ENCODE measurements around the gene FOXD1. TPM values are rescaled to one million over a fixed set of nuclear protein-coding genes. Genes with fewer than 3 reads are reported as not detected.

FOXD1 gene
- total RNA-seq, 1 donor from 2014 or later = not detected

- DNase-seq (ENCODE audit: low spot score) = no peak
- no peak overlapping the region for H3K27ac Mint-ChIP-seq
- peaks cover 50% of the 10 kb centered on the region for H3K27me3 Mint-ChIP-seq (ENCODE audit: insufficient read depth, low read depth)
- peaks cover 22% of the 10 kb centered on the region for H3K4me1 Mint-ChIP-seq
- H3K4me3 Mint-ChIP-seq = no peak overlapping the region
- H3K4me2 ChIP-seq = no peak overlapping the region
- peaks cover 18% of the 10 kb centered on the region for H3F3A ChIP-seq (ENCODE audit: low read depth)
- no peaks in the 10 kb centered on the region for H3K36me3 Mint-ChIP-seq
- no peaks in the 10 kb centered on the region for H3K79me2 ChIP-seq (ENCODE audit: low read depth)
- no peaks in the 10 kb centered on the region for H3K36me3 ChIP-seq
- no peak overlapping the region for H3K27ac ChIP-seq
- H3K4me1 ChIP-seq = peaks cover 8% of the 10 kb centered on the region
- H3K4me3 ChIP-seq = no peak overlapping the region
- no peaks in the 10 kb centered on the region for H3K9me3 ChIP-seq (ENCODE audit: low read depth)
- H3K27me3 ChIP-seq = peaks cover 86% of the 10 kb centered on the region
- peaks cover 12% of the 10 kb centered on the region for H3K9me3 Mint-ChIP-seq
- no peak overlapping the region for H2AFZ ChIP-seq (replicated peaks)
- H4K20me1 ChIP-seq (ENCODE audit: low read depth) = no peaks in the 10 kb centered on the region
- TF ChIP-seq EZH2phosphoT487 (IDR thresholded peaks at IDR 0.05) (no peak), CTCF (IDR thresholded peaks at IDR 0.05) (no peak), EZH2 (IDR thresholded peaks at IDR 0.05) (no peak)
- no peak overlapping the region for H3K9ac ChIP-seq
Measured at GRCh38 chr5:73417303-73418034, 31.1 kb downstream of the FOXD1 start.

- Mint-ChIP-seq H3K27me3 (ENCODE audit: insufficient read depth, low read depth) (peaks cover 38% of the 10 kb centered on the region), H3K27ac (no peak overlapping the region), H3K36me3 (no peaks in the 10 kb centered on the region), H3K4me3 (no peak overlapping the region), H3K9me3 (peaks cover 3% of the 10 kb centered on the region), H3K4me1 (peaks cover 20% of the 10 kb centered on the region)
- no peak for TF ChIP-seq CTCF (IDR thresholded peaks at IDR 0.05)
- no peak for TF ChIP-seq EZH2phosphoT487 (IDR thresholded peaks at IDR 0.05)
- TF ChIP-seq EZH2 (IDR thresholded peaks at IDR 0.05) = no peak
- peaks cover 12% of the 10 kb centered on the region for H3K4me1 ChIP-seq
- H3K27ac ChIP-seq = no peak overlapping the region
- peaks cover 68% of the 10 kb centered on the region for H3K27me3 ChIP-seq
- H3K4me3 ChIP-seq = no peak overlapping the region
- H3K4me2 ChIP-seq = no peak overlapping the region
- H3K9me3 ChIP-seq (ENCODE audit: low read depth) = no peaks in the 10 kb centered on the region
- DNase-seq (ENCODE audit: low spot score) = no peak
- no peaks in the 10 kb centered on the region for H3K79me2 ChIP-seq (ENCODE audit: low read depth)
- H2AFZ ChIP-seq (replicated peaks) = no peak overlapping the region
- no peak overlapping the region for H3K9ac ChIP-seq
- no peaks in the 10 kb centered on the region for H4K20me1 ChIP-seq (ENCODE audit: low read depth)
- peaks cover 18% of the 10 kb centered on the region for H3F3A ChIP-seq (ENCODE audit: low read depth)
- no peaks in the 10 kb centered on the region for H3K36me3 ChIP-seq
Measured at GRCh38 chr5:73415617-73416016, 33.0 kb downstream of the FOXD1 start.

- H3K4me2 ChIP-seq = no peak overlapping the region
- Mint-ChIP-seq H3K4me1 (peaks cover 16% of the 10 kb centered on the region), H3K27ac (no peak overlapping the region), H3K4me3 (no peak overlapping the region), H3K9me3 (peaks cover 2% of the 10 kb centered on the region), H3K27me3 (ENCODE audit: insufficient read depth, low read depth) (peaks cover 33% of the 10 kb centered on the region), H3K36me3 (no peaks in the 10 kb centered on the region)
- H3K27me3 ChIP-seq = peaks cover 63% of the 10 kb centered on the region
- no peaks in the 10 kb centered on the region for H3K36me3 ChIP-seq
- no peak for TF ChIP-seq EZH2phosphoT487 (IDR thresholded peaks at IDR 0.05)
- no peak for TF ChIP-seq CTCF (IDR thresholded peaks at IDR 0.05)
- no peak for TF ChIP-seq EZH2 (IDR thresholded peaks at IDR 0.05)
- no peaks in the 10 kb centered on the region for H4K20me1 ChIP-seq (ENCODE audit: low read depth)
- peaks cover 15% of the 10 kb centered on the region for H3F3A ChIP-seq (ENCODE audit: low read depth)
- H3K4me1 ChIP-seq = peaks cover 9% of the 10 kb centered on the region
- no peak overlapping the region for H2AFZ ChIP-seq (replicated peaks)
- no peaks in the 10 kb centered on the region for H3K9me3 ChIP-seq (ENCODE audit: low read depth)
- no peak for DNase-seq (ENCODE audit: low spot score)
- no peak overlapping the region for H3K9ac ChIP-seq
- H3K27ac ChIP-seq = no peak overlapping the region
- no peaks in the 10 kb centered on the region for H3K79me2 ChIP-seq (ENCODE audit: low read depth)
- H3K4me3 ChIP-seq = no peak overlapping the region
Measured at GRCh38 chr5:73415171-73415570, 33.4 kb downstream of the FOXD1 start.

Data from neural progenitor cell (in vitro differentiated cells).